Transverse colon (tissue), 4 donors: Measurements from ENCODE around the gene SLC10A3. TPM values are rescaled to one million over a fixed set of nuclear protein-coding genes. Genes with fewer than 3 reads are reported as not detected.
"Not testable (repeated sequence)": the region's sequence is repeated elsewhere in the genome, so short reads cannot be mapped to it uniquely, and the experiment has no call there.

Experiments
- DNase-seq: peaks from one replicate; pipeline ENCODE4 v3.0.0-alpha.2; 2019
- H3K27ac ChIP-seq, 4 donors: fragments of 200-600 bp; sonication (generic); 2 replicates each; pipeline ENCODE4 v1.5.1; 2016 to 2018; ENCODE audit warnings: inconsistent platforms in 4 of 4
- H3K27me3 ChIP-seq: fragments of 200-600 bp; sonication (generic); 2 replicates; pipeline ENCODE4 v1.5.1; 2017; ENCODE audit warnings: inconsistent platforms
- H3K36me3 ChIP-seq, 4 donors: fragments of 200-600 bp; sonication (generic); 2 replicates each; pipeline ENCODE4 v1.5.1; 2017 to 2019; ENCODE audit warnings: inconsistent platforms in 4 of 4
- H3K4me1 ChIP-seq, 4 donors: fragments of 200-600 bp; sonication (generic); 2 replicates each; pipeline ENCODE4 v1.5.1; 2017 to 2020; ENCODE audit warnings: inconsistent platforms in 4 of 4
- H3K4me3 ChIP-seq, 4 donors: fragments of 200-600 bp; sonication (generic); 1 replicate in 1 of 4; 2 replicates in 3 of 4; pipeline versions ENCODE4 v1.5.1 to v1.6.1; 2017 to 2019; ENCODE audit warnings: inconsistent platforms in 4 of 4
- H3K9me3 ChIP-seq, 2 donors: fragments of 200-600 bp; sonication (generic); 2 replicates each; pipeline ENCODE4 v1.5.1; 2017 to 2019; ENCODE audit warnings: inconsistent platforms in 2 of 2
- CTCF ChIP-seq, 5 experiments: fragments of 200-600 bp in 3 of 5; fragments of 450-650 bp in 2 of 5; sonication (generic) in 3 of 5; IDR thresholded peaks; 1 replicate in 2 of 5; 2 replicates in 3 of 5; pipeline ENCODE4 v1.5.1; 2016 to 2017; ENCODE audit warnings: antibody characterized with exemption in 5 of 5, inconsistent platforms in 3 of 5, mild to moderate bottlenecking in 2 of 5, moderate library complexity in 1 of 5
- EP300 ChIP-seq: sonication (generic); formaldehyde crosslinking; IDR thresholded peaks from one replicate; pipeline ENCODE4 v1.6.1; 2017; ENCODE audit warnings: antibody characterized with exemption, low read depth
- POLR2A ChIP-seq: fragments of 450-650 bp; IDR thresholded peaks from one replicate; pipeline ENCODE4 v1.6.1; 2016; ENCODE audit warnings: antibody characterized with exemption, mild to moderate bottlenecking, moderate library complexity
- POLR2AphosphoS5 ChIP-seq, 3 donors: sonication (generic); formaldehyde crosslinking; IDR thresholded peaks; one replicate each; pipeline ENCODE4 v1.6.1; 2016; ENCODE audit warnings: antibody characterized with exemption in 3 of 3
- WGBS, 2 donors: methylation state at CpG; one replicate each; pipeline ENCODE4 v1.1.5; 2018; ENCODE audit warnings: low coverage in 1 of 2; 5-methylcytosine and 5-hydroxymethylcytosine counted together
- in situ Hi-C, 4 donors: fragments of 200-750 bp; cut with MboI; loops; one replicate each; pipeline versions ENCODE4 v1.15.0 to v1.15.1; 2017; ENCODE audit warnings: low sequenced_read_pairs in 3 of 4, low pct_ligation_motif_present in 1 of 4, low pct_unique_long_range_greater_than_20kb in 1 of 4
- intact Hi-C: fragments of 100-400 bp; cut with DNase I; formaldehyde crosslinking; loops from one replicate; pipeline ENCODE4 v1.15.1; 2023; ENCODE audit warnings: low total_unique reads
- total RNA-seq, 4 donors: library from RNA; depleted of rRNA; stranded (reverse); fragments of >200 nt; gene quantifications; one replicate each; pipeline ENCODE4 v1.1.0, GENCODE V29; 2016

The SLC10A3 gene
- total RNA-seq, 4 donors from 2014 or later: 26.7 to 117 (median 34.4) TPM

DNA sequence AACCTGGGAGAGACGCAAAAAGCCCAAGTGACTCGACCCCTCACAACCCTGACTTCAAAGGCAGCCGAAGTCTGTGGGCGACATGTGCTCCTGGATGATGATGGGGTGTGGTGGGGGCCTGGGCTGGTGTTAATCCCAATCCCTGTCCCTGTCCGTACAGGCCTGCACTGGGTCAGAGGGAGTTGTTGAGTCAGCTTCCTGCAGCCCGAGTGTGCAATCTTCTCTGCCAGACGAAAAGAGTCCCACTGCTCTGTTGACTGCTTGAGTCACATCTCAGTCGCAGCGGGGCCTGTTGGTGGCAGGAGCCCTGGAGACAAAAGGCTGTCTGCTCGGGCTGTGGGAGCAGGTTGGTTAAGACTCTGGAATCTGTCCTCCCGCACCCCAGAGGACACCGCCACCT lies 15.3 kb upstream of the SLC10A3 start:
- in situ Hi-C loops: no loop called here
- intact Hi-C loops: no loop called here
- no peak for TF ChIP-seq POLR2A
- no peak for TF ChIP-seq CTCF (IDR thresholded peaks at IDR 0.05)
- TF ChIP-seq POLR2AphosphoS5 (IDR thresholded peaks at IDR 0.05): no peak
- no peak for TF ChIP-seq EP300

DNA sequence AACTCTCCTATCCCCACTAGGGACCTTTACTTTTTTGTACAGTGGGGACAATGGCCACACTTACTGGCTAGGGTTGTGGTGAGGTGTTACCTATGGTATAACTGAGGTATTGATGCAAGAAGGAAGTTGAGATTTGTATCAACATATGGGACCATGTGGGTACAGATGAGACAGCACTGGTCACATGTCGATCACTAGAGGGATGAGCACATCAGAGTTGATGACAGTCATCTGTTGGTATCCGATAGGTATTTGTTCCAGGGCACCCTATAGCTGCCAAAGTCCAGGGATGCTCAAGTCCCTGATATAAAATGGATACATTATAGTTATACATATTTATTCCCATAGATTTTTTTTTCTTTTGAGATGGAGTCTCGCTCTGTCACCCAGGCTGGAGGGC lies 12.6 kb upstream of the SLC10A3 start:
- Histone ChIP-seq H3K4me3 (no peak overlapping the region), H3K36me3 (no peaks in the 10 kb centered on the region), H3K9me3 (no peaks in the 10 kb centered on the region), H3K27me3 (no peaks in the 10 kb centered on the region), H3K4me1 (no peaks in the 10 kb centered on the region), H3K27ac (no peak overlapping the region)
- in situ Hi-C loops (no loop called here), intact Hi-C loops (no loop called here)
- 81% methylated on average over 3 of the region's 3 CpGs; no CpG with 5 or more reads in 1 of the 2 donors for WGBS, 2 donors
- no peak for DNase-seq
- TF ChIP-seq POLR2AphosphoS5 (IDR thresholded peaks at IDR 0.05) (no peak), EP300 (no peak), CTCF (IDR thresholded peaks at IDR 0.05) (no peak), POLR2A (no peak)

More for the DNA sequence above, 15.3 kb upstream of the SLC10A3 start:
- Histone ChIP-seq H3K4me3 (no peak overlapping the region), H3K4me1 (no peaks in the 10 kb centered on the region), H3K27me3 (no peaks in the 10 kb centered on the region), H3K36me3 (no peaks in the 10 kb centered on the region), H3K27ac (no peak overlapping the region), H3K9me3 (no peaks in the 10 kb centered on the region)
- 85% methylated on average over 9 of the region's 12 CpGs; no CpG with 5 or more reads in 1 of the 2 donors for WGBS, 2 donors
- DNase-seq: no peak

DNA sequence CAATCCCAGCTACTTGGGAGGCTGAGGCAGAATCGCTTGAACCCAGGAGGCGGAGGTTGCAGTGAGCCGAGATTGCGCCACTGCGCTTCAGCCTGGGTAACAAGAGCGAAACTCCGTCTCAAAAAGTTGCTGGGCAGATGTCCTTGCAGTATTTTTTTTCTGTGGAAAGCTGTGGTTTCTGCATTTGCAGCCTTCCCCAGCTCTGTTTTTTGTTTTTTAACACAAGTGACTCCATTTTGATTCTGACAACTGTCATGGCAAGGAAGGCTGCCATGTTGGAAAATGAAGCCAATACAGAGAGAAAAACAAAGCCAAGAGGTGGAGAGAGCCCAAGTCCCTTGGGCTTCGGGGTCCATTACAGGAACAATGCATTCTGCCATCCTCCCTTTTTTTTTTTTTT lies 11.7 kb upstream of the SLC10A3 start:
- no peaks in the 10 kb centered on the region for H3K9me3 ChIP-seq
- 91% methylated on average over 8 of the region's 8 CpGs; no CpG with 5 or more reads in 1 of the 2 donors for WGBS, 2 donors
- no peaks in the 10 kb centered on the region for H3K4me1 ChIP-seq
- intact Hi-C loops: no loop called here
- in situ Hi-C loops: no loop called here
- H3K27me3 ChIP-seq: no peaks in the 10 kb centered on the region
- TF ChIP-seq CTCF (IDR thresholded peaks at IDR 0.05): no peak
- TF ChIP-seq EP300: no peak
- no peak for TF ChIP-seq POLR2AphosphoS5 (IDR thresholded peaks at IDR 0.05)
- H3K36me3 ChIP-seq: no peaks in the 10 kb centered on the region
- no peak for DNase-seq
- H3K4me3 ChIP-seq: no peak overlapping the region
- H3K27ac ChIP-seq: no peak overlapping the region

DNA sequence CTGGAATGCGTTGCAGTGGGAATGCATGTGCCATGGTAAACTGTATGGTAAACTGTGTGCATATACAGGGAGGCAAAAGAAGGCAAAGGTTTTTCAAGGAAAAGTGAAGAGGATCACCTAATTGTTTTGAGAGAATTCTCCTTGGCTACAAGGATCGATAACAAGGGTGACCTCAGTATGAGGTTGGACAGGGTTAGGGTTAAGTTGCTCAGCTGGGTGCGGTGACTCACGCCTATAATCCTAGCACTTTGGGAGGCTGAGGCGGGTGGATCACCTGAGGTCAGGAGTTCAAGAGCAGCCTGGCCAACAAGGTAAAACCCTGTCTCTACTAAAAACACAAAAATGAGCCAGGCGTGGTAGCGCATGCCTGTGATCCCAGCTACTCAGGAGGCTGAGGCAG lies 11.0 kb upstream of the SLC10A3 start:
- intact Hi-C loops, in situ Hi-C loops: not testable (repeated sequence)

GRCh38 chrX:154496591-154497137 lies 6.2 kb upstream of the SLC10A3 start:
- WGBS, 2 donors: 73% methylated on average over 4 of the region's 4 CpGs; no CpG with 5 or more reads in 1 of the 2 donors
- H3K4me3 ChIP-seq, H3K27me3 ChIP-seq, in situ Hi-C loops, DNase-seq, H3K4me1 ChIP-seq, intact Hi-C loops, H3K27ac ChIP-seq, H3K36me3 ChIP-seq, H3K9me3 ChIP-seq: not testable (repeated sequence)

More for the DNA sequence above, 11.0 kb upstream of the SLC10A3 start:
- H3K36me3 ChIP-seq, DNase-seq, H3K27ac ChIP-seq, H3K27me3 ChIP-seq, H3K9me3 ChIP-seq, H3K4me3 ChIP-seq, H3K4me1 ChIP-seq: not testable (repeated sequence)
- WGBS, 2 donors: 79 to 80% methylated on average over 1 to 7 of the region's 7 CpGs
